ENCODE measurements around the gene SPDYE6.
"Not testable (repeated sequence)": the region's sequence is repeated elsewhere in the genome, so short reads cannot be mapped to it uniquely, and the experiment has no call there.

Gene SPDYE6

DNA sequence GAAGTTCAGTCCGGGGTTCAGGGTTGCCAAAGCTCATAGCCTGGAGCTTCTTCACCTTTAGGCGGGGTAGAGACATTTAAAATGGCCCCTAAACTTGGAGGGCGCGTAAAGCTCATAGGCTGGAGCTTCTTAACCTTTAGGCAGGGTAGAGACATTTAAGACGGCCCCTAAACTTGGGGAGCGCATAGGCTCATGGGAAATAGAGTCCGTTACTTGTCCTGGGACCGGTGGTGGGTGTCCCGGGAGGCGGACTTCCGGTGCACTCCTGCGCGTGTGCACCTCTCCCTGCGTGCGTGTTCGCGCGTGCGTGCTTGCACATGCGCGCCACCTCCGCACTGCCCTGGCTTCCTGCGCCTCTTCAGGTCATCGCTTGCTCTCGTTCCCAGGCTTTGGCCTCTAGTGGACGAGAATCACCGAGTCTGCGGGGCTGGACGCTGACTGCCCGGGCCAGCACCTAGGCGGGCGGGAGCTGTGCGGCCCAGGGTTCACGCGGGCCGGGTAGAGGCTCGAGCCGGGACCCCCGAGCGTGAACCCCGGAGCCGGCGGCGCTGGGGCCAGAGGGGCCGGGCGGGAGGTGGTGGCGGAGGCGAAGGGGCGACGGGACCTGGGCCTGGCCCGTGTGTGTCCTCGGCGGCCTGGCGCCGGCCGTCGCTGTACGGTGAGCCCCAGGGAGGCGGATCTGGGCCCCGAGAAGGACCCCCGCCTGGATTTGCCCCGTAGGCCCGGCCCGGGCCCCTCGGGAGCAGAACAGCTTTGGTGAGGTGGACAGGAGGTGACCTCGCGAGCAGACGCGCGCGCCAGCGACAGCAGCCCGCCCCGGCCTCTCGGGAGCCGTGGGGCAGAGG is 7.5 kb upstream of the SPDYE6 start:
- H3K27me3 ChIP-seq (replicated peaks; ENCODE audit: control insufficient read depth, insufficient read depth, low read length); H3K36me3 ChIP-seq (ENCODE audit: control insufficient read depth, insufficient read depth, low read length): not testable (repeated sequence)
- peak; percentile 92 for DNase-seq (ENCODE audit: extremely low read depth, insufficient read length)
- peak overlapping the region; percentile 68 for H3K4me3 ChIP-seq (replicated peaks; ENCODE audit: low read depth, low read length)

DNA sequence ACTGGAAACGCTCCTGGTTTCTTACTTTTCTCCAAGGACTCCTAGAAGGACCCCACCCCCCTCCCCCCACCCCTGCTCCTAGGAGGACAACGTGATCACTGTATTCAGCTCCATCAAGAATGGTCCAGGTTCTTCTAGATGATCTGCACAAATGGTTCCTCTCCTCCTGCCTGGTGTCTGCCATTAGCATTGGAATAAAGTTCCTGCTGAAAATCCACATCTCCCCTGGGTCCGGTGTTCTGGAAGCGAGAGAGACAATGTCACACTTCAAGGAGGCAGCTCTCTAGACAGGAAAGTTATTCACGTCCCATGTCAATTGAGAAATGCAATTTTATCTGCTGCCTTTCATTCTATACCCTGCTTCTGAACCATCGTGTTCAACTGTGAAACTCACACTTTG is 9.3 kb downstream of the SPDYE6 start:
- not testable (repeated sequence) for DNase-seq (ENCODE audit: extremely low read depth, insufficient read length); H3K4me3 ChIP-seq (replicated peaks; ENCODE audit: low read depth, low read length); H3K27me3 ChIP-seq (replicated peaks; ENCODE audit: control insufficient read depth, insufficient read depth, low read length); H3K36me3 ChIP-seq (ENCODE audit: control insufficient read depth, insufficient read depth, low read length)

DNA sequence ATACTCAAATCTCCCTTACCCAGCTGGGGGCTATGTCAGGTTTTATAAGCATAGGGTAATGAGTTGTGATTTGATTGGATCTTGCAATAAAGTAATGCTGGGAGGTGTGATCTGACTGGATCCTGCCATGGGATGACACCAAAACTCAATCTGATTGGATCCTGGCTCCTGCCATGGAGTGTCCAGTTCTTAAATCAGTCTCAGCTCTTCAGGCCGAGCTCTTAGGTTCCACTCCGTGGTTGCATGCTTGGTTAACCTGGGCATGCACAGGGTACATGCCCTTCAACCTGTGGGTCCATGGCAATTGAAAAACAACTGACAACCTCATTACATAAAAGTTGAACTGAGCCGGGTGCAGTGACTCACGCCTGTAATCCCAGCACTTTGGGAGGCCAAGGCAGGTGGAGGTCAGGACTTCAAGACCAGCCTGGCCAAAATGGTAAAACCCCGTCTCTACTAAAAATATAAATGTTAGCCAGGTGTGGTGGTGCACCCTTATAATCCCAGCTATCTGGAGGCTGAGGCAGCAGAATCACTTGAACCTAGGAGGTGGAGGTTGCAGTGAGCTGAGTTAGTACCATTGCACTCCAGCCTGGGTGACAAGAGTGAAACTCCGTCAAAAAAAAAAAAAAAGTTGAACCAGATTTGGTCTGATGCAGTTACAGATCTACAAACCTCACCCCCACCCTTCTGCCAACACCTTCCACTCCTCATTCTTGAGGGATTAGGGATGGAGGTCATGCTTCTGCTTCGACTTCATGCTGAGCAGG is 15.5 kb downstream of the SPDYE6 start:
- DNase-seq (ENCODE audit: extremely low read depth, insufficient read length); H3K4me3 ChIP-seq (replicated peaks; ENCODE audit: low read depth, low read length); H3K27me3 ChIP-seq (replicated peaks; ENCODE audit: control insufficient read depth, insufficient read depth, low read length); H3K36me3 ChIP-seq (ENCODE audit: control insufficient read depth, insufficient read depth, low read length): not testable (repeated sequence)

DNA sequence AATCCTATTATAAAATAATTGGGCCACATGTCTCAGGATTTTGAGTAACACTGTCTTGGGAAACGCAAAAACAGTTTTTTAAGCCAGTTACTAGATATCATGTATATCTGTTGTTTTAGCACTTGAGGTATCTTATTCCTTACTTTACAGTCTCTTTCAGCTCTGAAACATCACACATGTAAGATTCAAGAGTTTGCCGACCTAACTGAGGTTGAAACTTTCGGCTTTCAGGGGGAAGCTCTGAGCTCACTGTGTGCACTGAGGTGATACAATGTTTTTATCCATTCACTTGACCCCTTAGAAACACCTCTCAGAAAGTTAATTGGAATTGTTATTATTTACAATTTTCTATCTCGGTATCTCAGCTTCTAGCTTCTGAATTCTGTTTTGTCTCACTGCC is 18.8 kb downstream of the SPDYE6 start:
- DNase-seq (ENCODE audit: extremely low read depth, insufficient read length); H3K27me3 ChIP-seq (replicated peaks; ENCODE audit: control insufficient read depth, insufficient read depth, low read length); H3K4me3 ChIP-seq (replicated peaks; ENCODE audit: low read depth, low read length); H3K36me3 ChIP-seq (ENCODE audit: control insufficient read depth, insufficient read depth, low read length): not testable (repeated sequence)

DNA sequence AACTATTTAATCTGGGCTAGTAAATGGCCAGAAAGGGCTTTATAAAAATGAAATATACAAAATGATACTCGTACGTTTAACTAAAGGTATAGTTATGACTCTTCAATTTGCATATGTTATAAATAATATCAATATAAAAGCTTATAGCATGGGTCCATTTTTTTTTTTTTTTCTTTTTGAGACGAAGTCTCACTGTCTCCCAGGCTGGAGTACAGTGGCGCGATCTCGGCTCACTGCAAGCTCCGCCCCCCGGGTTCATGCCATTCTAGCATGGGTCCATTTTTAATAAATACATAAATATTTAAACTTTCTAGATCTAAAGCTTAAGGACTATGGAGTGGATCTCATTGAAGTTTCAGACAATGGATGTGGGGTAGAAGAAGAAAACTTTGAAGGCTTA is 19.2 kb downstream of the SPDYE6 start:
- H3K27me3 ChIP-seq (replicated peaks; ENCODE audit: control insufficient read depth, insufficient read depth, low read length); H3K4me3 ChIP-seq (replicated peaks; ENCODE audit: low read depth, low read length); DNase-seq (ENCODE audit: extremely low read depth, insufficient read length); H3K36me3 ChIP-seq (ENCODE audit: control insufficient read depth, insufficient read depth, low read length): not testable (repeated sequence)

DNA sequence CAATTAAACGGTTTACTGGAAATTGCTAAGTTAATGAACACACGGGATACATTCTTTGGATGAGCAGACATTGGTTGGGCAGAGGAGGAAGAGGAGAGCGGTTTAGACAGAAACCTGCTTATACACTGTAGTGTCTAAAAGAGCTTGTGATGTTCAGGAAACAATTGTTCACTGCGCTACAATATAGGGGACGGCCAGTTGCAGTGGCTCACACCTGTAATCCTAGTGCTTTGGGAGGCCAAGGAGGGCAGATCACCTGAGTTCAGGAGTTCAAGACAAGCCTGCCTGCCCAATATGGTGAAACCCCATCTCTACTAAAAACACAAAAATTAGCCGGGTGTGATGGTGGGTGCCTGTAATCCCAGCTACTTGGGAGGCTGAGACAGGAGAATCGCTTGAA is 20.7 kb downstream of the SPDYE6 start:
- H3K27me3 ChIP-seq (replicated peaks; ENCODE audit: control insufficient read depth, insufficient read depth, low read length); DNase-seq (ENCODE audit: extremely low read depth, insufficient read length); H3K4me3 ChIP-seq (replicated peaks; ENCODE audit: low read depth, low read length): not testable (repeated sequence)

DNA sequence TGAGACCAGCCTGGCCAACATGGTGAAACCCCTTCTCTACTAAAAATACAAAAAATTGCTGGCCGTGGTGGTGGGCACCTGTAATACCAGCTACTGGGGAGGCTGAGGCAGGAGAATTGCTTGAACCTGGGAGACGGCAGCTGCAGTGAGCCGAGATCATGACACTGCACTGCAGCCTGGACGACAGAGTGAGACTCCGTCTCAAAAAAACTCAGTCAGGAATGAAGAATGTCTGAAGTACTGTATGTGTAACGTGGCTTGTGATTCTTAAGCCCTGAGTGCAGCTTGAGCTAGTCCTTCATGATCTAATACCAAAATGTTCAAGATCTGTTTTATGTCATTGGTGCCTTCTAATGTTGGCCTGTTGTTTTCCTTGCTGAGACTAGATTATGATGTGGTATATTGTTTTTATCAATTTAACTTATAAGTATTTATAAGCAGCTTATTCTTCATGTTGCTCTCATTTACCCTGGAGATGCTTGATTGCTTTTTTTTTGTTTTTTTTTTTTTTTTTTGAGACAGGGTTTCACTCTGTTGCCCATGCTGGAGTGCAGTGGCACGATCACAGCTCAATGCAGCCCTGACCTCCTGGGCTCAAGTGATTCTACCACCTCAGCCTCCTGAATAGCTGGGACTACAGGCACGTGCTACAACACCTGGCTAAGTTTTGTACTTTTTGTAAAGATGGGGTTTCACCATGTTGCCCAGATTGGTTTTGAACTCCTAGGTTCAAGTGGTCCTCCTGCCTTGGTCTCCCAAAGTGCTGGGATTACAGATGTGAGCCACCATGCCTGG is 25.4 kb downstream of the SPDYE6 start:
- H3K27me3 ChIP-seq (replicated peaks; ENCODE audit: control insufficient read depth, insufficient read depth, low read length); H3K4me3 ChIP-seq (replicated peaks; ENCODE audit: low read depth, low read length); H3K36me3 ChIP-seq (ENCODE audit: control insufficient read depth, insufficient read depth, low read length); DNase-seq (ENCODE audit: extremely low read depth, insufficient read length): not testable (repeated sequence)

More for the DNA sequence above, 20.7 kb downstream of the SPDYE6 start:
- not testable (repeated sequence) for H3K36me3 ChIP-seq (ENCODE audit: control insufficient read depth, insufficient read depth, low read length)

DNA sequence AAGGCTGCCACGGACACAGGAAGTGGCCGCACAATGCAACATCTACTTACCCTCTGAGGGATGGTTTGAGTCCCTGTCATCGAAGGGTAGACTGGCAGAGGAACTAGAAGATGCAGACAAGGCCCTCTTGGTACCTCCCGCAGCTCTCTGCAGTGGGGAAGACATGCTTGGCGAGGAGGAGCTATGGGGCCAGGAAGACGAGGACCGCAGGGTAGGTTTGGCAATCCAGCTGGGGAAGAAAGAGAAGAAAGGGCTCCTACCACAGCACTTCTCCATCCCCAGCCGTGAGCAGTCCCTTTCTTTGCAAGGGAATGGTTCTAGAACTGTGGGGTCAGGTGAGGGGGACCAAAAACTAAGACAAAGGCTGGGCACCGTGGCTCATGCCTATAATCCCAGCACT is 26.9 kb downstream of the SPDYE6 start:
- not testable (repeated sequence) for H3K36me3 ChIP-seq (ENCODE audit: control insufficient read depth, insufficient read depth, low read length); H3K27me3 ChIP-seq (replicated peaks; ENCODE audit: control insufficient read depth, insufficient read depth, low read length); DNase-seq (ENCODE audit: extremely low read depth, insufficient read length); H3K4me3 ChIP-seq (replicated peaks; ENCODE audit: low read depth, low read length)

DNA sequence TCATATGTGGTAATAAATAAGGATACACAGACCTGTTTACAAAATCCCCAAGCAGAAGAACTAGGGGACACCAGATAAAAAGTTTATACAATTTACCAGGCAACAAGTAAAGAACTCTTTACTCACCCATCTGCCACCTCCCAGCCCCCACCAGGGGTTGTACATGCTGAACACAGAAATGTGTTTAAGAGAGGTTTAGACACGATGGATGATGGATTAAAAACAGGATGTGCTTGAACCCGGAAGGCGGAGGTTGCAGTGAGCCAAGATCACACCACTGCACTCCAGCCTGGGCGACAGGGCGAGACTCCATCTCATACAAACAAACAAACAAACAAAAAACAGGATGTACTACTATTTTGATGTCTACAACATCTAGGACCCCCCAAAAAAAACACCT is 27.4 kb downstream of the SPDYE6 start:
- not testable (repeated sequence) for DNase-seq (ENCODE audit: extremely low read depth, insufficient read length); H3K4me3 ChIP-seq (replicated peaks; ENCODE audit: low read depth, low read length); H3K27me3 ChIP-seq (replicated peaks; ENCODE audit: control insufficient read depth, insufficient read depth, low read length); H3K36me3 ChIP-seq (ENCODE audit: control insufficient read depth, insufficient read depth, low read length)

DNA sequence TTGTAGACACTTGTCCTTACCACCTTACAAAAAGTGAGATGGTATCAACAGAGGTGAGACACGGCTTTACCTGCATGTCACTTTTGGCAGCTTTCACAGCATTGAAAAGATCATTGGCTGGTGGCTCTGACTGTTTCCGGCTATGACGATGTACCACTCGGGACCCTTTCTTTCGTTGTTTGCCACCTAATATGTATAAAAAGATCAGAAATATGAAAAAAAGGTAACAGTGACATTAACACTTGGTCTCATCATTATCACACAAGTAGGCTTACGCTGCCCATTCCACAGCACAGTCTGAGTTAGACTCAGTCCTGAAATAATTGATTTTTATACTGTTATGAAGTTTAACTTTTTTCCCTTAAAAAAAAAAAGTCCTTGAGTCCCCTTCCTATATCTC is 29.1 kb downstream of the SPDYE6 start:
- DNase-seq (ENCODE audit: extremely low read depth, insufficient read length); H3K4me3 ChIP-seq (replicated peaks; ENCODE audit: low read depth, low read length); H3K27me3 ChIP-seq (replicated peaks; ENCODE audit: control insufficient read depth, insufficient read depth, low read length); H3K36me3 ChIP-seq (ENCODE audit: control insufficient read depth, insufficient read depth, low read length): not testable (repeated sequence)
